Mononuclear cell (primary cell): ENCODE measurements around the gene ABCC8. TPM values are rescaled to one million over a fixed set of nuclear protein-coding genes. Genes with fewer than 3 reads are reported as not detected.

Source experiments
- H3K27me3 ChIP-seq: 2 replicates; pipeline ENCODE4 v1.6.0; 2011; ENCODE audit warnings: low read length, control low read depth; ENCODE audit not compliant: insufficient read depth
- H3K4me1 ChIP-seq: 2 replicates; pipeline ENCODE4 v1.5.1; 2011; ENCODE audit warnings: mild to moderate bottlenecking, low read length, control low read depth; ENCODE audit not compliant: insufficient read depth
- H3K4me3 ChIP-seq: 2 replicates; pipeline ENCODE4 v1.5.1; 2011; ENCODE audit warnings: mild to moderate bottlenecking, low read length, moderate library complexity
- H3K9me3 ChIP-seq: 2 replicates; pipeline ENCODE4 v1.5.1; 2011; ENCODE audit warnings: low read depth, mild to moderate bottlenecking, control low read depth, low read length
- total RNA-seq: library from RNA; depleted of rRNA; stranded (reverse); fragments of >200 nt; gene quantifications from one replicate; pipeline ENCODE4 v1.2.3, GENCODE V29; 2012

ABCC8 gene
- total RNA-seq, 1 donor: under 0.01 TPM

DNA sequence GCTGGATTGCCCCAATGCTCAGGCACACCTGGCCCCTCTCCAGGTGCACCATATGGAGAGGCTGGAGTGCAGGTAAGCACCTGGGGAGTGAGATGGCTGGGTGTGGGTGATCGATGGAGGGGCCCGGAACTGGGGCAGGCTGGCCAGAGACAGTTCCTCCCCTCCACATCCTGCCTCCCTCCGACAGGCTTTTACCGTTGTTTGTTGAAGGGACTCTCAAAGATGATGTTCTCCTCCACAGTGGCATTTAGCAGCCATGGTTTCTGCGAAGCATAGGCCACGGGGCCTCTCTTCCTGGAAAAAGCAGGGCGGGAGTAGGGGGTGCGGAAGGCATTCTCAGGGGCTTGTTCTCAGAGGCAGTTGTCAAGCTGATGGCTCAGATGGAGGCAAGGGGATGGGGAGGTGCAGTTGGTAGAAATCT is 62.3 kb downstream of the ABCC8 start:
- no peak overlapping the region for H3K4me3 ChIP-seq
- H3K9me3 ChIP-seq: no peaks in the 10 kb centered on the region
- no peaks in the 10 kb centered on the region for H3K4me1 ChIP-seq
- H3K27me3 ChIP-seq: peaks cover 2% of the 10 kb centered on the region

DNA sequence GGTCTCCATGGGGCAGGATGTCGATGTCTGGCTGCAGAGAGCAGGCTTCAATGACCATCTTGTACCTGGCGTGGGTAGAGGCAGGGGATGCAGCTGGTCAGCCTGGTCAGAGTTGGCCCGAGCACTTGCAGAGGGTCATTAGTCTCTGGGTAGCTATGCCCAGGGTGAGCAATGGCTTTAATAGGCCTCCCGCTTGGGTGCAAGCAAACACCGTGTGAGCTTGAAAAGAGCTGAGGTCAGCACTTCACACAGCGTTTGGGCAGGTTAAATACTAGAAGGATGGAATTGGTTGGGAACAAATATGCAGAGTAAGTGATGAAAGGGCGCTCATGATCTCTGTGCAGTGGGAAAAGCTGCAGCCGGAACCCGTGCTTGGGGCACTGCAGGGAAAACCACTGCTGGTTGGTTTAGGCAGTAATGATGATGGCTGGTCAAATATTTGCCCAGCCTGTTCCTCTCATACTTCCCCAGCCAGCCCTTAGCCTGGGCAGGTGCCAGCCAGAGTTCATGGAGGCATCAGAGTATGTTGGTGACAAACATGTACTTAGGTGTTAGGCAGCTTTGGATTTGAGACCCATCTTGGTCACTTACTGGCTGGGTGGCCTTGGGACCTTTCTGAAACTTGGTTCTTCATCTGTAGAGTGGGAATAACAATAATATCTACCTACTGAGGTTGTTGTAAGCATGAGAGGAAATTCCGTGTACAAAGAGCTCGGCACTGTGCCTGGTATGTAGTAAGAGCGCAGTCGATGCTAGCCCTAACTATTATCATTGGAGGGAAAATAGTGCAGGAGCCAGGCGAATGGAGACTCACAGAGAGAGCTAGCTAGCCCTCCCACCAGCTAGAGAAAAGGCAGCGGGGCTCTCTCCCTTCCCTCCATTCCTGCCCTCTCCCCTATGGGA is 63.0 kb downstream of the ABCC8 start:
- no peak overlapping the region for H3K4me3 ChIP-seq
- peaks cover 2% of the 10 kb centered on the region for H3K27me3 ChIP-seq
- H3K9me3 ChIP-seq: no peaks in the 10 kb centered on the region

DNA sequence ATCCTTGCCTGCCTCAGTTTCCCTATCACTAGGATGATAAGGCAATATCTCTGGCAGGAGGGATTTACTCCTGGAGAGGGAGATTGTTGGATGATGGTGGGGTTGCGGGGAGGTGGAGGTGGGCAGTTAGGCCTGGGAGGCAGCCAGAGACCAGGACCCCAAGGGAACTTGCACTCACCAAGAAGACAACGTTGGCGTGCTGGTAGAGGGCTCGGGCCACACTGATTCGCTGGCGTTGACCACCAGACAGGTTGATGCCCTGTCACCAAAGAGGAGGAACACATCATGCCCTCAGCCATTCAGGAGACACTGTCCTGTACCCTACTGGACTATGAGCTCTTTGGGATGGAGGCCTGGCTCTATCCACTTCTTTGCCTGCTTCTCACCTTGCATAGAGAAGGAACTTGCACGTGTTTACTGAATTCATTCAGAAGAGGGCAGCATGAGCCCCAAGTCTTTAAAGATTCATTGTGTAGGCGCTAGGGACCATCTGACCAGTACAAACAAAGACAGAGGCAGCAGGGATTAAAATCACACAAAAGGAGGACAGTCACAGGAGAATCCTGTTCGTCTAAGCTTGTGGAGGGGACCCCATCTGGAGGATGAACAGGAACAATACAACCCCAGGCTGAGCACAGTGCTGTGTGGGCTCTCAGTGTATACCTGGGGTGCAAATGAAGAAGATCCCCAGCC is 64.0 kb downstream of the ABCC8 start:
- H3K27me3 ChIP-seq: no peaks in the 10 kb centered on the region
- H3K4me1 ChIP-seq: no peaks in the 10 kb centered on the region

More for the DNA sequence above, 63.0 kb downstream of the ABCC8 start:
- H3K4me1 ChIP-seq: no peaks in the 10 kb centered on the region

DNA sequence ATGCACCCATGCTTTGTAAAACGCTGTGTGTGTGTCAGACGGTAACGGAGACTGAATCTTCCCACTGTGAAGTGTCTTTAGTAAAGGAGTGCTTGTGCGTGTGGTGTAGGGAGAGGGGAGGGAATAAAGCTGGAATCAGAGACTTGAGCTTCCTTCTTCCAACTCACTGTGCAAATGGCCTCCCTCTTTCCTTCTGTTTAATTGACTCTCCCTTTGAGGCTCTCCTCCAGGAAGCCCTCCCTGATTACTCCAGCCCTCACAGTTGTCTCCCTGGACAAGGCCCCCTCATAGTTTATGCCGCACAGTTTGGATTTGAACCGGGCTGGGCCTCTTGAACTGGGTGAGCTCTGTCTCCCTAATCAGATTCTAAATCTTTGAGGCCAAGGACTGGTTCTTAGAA is 65.2 kb downstream of the ABCC8 start:
- no peak overlapping the region for H3K4me3 ChIP-seq
- no peaks in the 10 kb centered on the region for H3K9me3 ChIP-seq
- no peaks in the 10 kb centered on the region for H3K4me1 ChIP-seq
- H3K27me3 ChIP-seq: no peaks in the 10 kb centered on the region

More for the DNA sequence above, 64.0 kb downstream of the ABCC8 start:
- H3K9me3 ChIP-seq: no peaks in the 10 kb centered on the region
- no peak overlapping the region for H3K4me3 ChIP-seq

DNA sequence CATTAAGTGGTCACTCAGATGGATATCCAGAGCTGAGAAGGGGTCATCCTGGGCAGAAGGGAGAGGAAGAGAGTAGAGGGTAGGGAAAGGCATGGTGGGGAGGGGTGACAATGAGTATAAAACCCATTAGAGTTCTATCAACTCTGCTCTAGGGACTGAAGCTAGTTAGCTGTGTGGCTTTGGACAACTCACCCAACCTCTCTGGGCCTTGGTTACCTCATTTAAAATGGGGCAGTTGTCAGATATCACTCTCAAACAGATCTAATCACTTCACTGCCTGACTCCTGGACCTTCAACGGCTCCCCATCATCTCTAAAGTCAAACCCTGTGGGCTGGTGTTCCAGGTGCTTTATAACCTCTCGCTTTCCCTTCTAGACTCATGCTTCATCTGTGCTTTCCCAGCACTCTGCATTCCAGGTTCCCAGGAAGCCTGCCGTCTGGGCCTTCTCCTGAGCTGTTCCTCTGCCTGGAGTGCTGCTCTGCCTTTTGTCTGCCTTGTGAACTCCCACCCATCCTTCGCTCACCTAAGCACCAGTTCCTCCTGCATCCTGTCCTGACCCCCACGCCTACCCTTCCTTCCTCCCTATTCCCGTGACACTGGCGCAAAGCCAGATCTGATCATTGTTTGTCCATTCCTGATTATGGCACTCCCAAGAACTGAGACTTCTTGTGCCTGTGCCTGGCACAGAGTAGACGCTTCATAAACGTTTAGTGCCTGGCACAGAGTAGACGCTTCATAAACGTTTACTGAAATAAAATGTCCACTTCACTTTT is 65.9 kb downstream of the ABCC8 start:
- no peaks in the 10 kb centered on the region for H3K27me3 ChIP-seq
- H3K4me3 ChIP-seq: no peak overlapping the region
- no peaks in the 10 kb centered on the region for H3K9me3 ChIP-seq

DNA sequence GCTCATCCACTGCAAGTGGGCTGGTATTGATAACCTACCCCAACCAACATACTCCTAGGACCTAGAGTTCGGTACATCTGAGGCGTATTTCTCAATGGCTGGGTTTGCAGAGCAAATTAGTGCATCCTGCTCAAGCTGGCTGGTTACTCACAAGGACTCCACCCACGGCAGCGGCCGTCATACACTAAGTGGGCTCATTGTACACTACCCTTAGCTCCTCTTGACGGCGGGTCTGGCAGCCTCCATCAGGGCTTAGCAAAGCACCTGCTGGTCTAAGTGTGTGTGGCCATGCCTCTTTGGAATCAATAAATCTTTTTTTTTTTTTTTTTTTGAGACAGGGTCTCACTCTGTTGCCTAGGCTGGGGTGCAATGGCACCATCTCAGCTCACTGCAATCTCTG is 68.0 kb downstream of the ABCC8 start:
- no peaks in the 10 kb centered on the region for H3K4me1 ChIP-seq
- H3K9me3 ChIP-seq: no peaks in the 10 kb centered on the region
- H3K27me3 ChIP-seq: no peaks in the 10 kb centered on the region
- H3K4me3 ChIP-seq: no peak overlapping the region

More for the DNA sequence above, 65.9 kb downstream of the ABCC8 start:
- no peaks in the 10 kb centered on the region for H3K4me1 ChIP-seq

DNA sequence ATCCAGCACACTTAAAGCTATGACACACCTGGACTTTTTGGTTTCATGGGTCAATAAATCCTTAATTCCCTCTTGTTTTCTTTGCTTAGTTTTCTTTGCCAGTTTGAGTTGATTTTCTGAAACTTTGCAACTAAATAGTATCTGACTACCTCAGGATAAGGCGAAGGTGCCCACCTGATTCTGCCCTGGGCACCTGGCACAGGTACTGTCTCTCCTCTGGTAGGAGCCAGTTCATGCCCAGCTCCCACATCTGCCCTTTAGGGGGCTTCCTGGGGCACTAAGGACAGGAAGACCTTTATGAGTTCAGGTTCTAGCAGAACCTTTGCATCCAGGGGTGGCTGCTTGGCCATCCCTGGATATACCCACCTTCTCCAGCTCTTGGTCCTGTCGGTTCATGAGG is 68.6 kb downstream of the ABCC8 start:
- no peak overlapping the region for H3K4me3 ChIP-seq

DNA sequence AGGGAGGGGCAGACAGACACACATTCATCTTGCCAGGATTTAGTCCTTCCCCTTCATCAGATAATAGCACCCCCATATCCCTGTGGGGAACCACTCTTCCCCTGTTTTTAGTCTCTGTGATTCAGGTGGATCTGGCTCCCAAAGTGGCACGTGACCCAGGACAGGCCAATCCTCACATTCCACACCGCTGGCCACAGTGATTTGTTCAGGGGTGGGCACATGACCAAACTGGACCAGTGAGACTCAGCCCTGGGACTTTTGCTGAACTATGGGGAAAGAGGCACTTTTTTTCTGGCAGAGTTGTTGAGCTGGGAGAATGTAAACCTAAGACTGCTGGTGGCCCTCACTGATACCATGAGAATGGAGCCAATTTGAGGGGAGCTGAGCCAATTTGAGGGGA is 69.1 kb downstream of the ABCC8 start:
- Histone ChIP-seq H3K27me3 (no peaks in the 10 kb centered on the region), H3K9me3 (no peaks in the 10 kb centered on the region), H3K4me3 (no peak overlapping the region), H3K4me1 (no peaks in the 10 kb centered on the region)

More for the DNA sequence above, 68.6 kb downstream of the ABCC8 start:
- H3K4me1 ChIP-seq: no peaks in the 10 kb centered on the region
- no peaks in the 10 kb centered on the region for H3K9me3 ChIP-seq
- no peaks in the 10 kb centered on the region for H3K27me3 ChIP-seq

DNA sequence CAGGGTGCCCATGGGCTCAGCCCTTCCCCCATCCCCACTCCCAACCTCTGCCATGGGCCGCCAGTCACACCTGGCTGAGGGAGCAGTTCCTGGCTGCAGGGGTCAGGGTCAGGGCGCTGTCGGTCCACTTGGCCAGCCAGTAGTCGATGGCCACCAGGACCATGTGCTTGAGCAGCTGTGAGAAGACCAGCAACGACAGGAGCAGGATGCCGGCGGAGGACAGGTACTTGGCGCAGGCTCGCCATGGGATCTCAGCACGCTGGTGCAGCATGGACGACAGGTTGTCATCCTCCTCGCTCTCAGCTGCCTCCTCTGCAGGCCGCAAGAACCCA is 69.9 kb downstream of the ABCC8 start:
- H3K9me3 ChIP-seq: no peaks in the 10 kb centered on the region
- H3K4me3 ChIP-seq: no peak overlapping the region
- no peaks in the 10 kb centered on the region for H3K27me3 ChIP-seq
- H3K4me1 ChIP-seq: no peaks in the 10 kb centered on the region

DNA sequence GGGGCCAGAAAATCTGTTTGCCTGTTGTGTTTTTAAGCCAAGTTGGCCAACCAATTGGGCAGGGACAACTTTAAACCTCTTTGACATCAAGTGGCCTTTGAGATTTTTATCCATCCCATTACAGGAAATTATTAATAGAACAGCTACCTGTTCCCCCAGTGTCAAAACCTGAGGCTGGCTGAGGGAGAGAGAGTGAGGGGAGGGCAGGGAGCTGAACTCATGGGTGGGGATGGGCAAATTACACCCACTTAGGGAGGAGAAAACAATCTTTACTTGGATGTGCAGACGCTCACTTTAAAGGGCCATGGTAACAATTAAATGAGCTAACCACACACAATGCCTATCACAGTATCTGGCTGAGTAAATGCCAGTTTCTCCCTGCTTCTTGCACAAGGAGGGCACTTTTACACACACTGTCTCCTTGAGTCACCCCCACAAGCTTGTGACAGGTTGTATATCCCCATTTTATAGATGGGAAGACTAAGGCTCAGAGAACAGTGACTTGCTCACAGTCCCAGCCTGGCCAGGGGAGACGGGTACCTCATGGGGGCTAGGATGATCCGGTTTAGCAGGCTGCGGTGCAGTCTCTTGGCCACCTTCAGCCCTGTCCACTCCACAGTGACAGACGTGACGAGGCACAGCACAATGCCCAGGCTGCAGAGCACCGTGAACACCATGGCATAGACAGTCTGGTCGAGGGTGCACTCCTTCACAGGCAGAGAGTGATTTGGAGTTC is 70.4 kb downstream of the ABCC8 start:
- Histone ChIP-seq H3K9me3 (no peaks in the 10 kb centered on the region), H3K27me3 (no peaks in the 10 kb centered on the region), H3K4me3 (no peak overlapping the region), H3K4me1 (no peaks in the 10 kb centered on the region)

DNA sequence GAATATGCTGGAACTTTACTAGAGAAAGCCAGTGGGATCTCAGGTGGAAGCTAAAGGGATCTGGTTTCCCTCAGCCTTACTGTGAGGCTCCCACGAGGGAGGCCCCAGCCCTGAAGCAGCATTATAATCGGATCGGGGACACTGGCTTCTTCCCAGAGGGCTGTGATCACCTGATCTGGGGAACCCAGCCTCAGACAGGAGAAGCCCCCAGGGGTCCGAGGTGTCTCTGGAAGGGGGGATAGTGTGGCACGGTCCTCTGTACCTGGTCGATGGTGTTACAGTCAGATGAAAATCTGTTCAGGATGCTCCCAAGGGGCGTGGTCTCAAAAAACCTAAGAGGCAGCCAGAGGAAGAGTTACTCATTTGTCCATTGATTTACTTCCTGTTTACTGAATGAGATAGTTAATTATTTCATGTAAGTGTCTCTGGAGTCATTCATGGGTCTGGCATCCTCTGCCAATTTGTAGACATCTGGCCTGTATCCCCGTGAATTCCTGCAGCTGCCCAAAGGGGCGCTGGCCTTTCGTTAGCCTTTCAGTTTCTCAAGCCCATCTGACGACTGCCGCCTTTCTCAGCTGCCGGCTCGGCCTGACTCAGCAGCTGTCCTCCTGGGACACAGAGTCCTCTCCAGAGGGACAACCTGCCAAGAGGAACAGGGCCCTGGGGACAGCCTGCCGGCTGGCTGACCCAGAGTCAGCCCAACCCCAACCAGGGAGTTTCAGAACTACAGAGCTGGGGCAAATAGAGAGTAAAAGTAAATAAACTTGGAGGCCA is 71.2 kb downstream of the ABCC8 start:
- no peaks in the 10 kb centered on the region for H3K27me3 ChIP-seq
- H3K4me3 ChIP-seq: no peak overlapping the region
- H3K4me1 ChIP-seq: no peaks in the 10 kb centered on the region
- no peaks in the 10 kb centered on the region for H3K9me3 ChIP-seq

DNA sequence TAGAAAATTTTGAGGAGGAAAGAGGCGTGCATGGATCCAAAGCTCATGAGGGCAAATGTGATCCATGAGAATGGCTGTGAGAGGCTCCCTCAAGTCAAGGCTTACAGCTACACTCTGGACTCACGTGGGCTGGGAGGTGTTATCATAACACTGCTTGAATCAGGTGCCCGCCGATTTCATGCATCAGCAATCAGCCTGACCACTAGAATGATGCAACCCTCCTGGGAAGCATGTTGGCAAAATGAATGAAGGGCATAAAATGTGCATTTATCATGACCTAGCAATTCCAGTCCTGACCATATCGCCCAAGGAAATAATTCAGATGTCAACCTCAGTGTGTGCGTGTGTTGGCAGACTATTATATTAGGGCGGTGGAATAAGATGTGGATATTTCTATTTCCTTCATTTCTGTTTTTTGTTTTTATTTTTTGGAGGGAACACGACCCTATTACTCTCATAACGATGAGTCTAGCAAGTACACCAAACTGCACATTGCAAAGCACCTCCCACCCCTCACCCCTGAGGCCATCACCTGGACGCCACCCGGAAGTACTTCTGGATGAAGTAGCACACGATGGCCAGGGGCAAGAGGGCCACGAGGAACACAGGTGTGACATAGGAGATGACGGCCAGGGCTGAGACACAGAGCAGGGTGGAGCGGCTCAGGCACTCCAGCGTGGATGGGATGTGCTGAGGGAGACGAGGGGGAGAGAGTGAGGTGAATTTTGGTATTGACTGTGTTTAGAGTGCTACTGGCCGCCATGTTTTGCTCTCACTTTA is 72.5 kb downstream of the ABCC8 start:
- Histone ChIP-seq H3K9me3 (no peaks in the 10 kb centered on the region), H3K4me3 (no peak overlapping the region), H3K4me1 (no peaks in the 10 kb centered on the region), H3K27me3 (no peaks in the 10 kb centered on the region)

DNA sequence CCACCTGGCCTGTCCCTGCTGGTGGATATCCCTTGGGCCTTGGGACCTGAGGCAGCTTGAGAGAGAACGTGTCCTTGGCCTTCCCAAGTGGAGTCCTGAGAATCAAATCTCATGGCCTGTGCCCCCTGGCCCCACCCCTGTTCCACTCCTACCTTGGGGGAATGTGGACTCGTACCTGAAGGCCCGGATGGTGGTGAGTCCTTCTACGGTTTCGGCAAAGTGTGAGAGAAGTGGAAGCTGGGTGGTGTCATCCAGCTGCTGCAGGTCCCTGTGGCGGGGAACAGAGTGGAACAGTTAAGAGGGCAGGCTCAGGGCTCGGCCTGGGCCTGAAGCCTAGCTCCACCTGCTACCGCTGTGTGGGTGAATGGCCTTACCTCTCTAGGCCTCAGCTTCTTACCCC is 74.2 kb downstream of the ABCC8 start:
- H3K27me3 ChIP-seq: no peaks in the 10 kb centered on the region

More for the DNA sequence above, 74.2 kb downstream of the ABCC8 start:
- Histone ChIP-seq H3K9me3 (no peaks in the 10 kb centered on the region), H3K4me1 (no peaks in the 10 kb centered on the region), H3K4me3 (no peak overlapping the region)
